HG03520 (cell line): ENCODE data around the gene HAVCR1.
"Not testable (repeated sequence)": the region's sequence is repeated elsewhere in the genome, so short reads cannot be mapped to it uniquely, and the experiment has no call there.

Experiments
- ATAC-seq: cut with Tn5 transposase; IDR thresholded peaks from one replicate; pipeline ENCODE4 v1.9.1; 2021; ENCODE audit warnings: mild to moderate bottlenecking, moderate library complexity; ENCODE audit not compliant: unreplicated experiment

Gene HAVCR1

GRCh38 chr5:157050050-157050449 lies 8.9 kb downstream of the HAVCR1 start:
- no peak for ATAC-seq

GRCh38 chr5:157049605-157050004 lies 9.3 kb downstream of the HAVCR1 start:
- ATAC-seq = no peak

DNA sequence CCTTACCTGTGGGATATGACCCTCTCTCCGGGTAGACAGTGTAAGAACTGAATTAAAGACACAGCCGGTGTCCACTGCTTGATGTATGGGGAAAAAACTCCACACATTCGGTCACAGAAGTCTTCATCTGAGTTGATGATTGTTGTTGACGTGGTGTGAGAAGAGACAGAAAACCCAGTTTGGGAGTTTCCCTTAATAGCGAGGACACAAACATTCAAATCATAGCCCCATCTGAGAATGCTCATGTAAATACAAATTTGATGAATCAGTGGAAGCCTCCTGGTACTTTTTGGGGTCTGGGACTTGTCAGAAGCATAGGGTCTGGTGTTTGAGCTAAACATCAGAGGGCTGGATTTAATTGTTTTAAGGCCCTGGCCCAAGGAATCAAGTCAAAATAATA lies 11.0 kb downstream of the HAVCR1 start:
- ATAC-seq = no peak

GRCh38 chr5:157047016-157047415 lies 11.9 kb downstream of the HAVCR1 start:
- not testable (repeated sequence) for ATAC-seq

DNA sequence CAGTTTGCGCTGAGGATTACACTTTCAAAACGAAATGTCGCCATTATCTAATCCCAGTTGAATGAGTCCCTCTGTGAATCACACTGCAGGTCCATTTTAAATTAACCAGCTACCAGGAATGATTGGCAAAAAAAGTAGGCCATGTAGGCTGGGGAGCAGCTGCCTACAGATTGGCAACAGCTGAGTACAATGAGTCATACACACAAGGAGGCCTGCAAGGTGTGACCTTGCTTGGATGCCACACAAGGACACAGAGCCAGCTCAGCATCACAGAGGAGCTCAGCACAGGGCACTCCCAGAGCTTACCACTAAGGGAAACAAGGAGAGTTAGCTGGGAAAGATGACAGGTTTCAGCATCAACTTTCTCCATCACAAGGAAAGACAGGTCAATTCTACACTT lies 12.9 kb downstream of the HAVCR1 start:
- ATAC-seq = no peak

GRCh38 chr5:157045601-157046000 lies 13.3 kb downstream of the HAVCR1 start:
- ATAC-seq = no peak

GRCh38 chr5:157038568-157039187 lies 20.2 kb downstream of the HAVCR1 start:
- no peak for ATAC-seq

- not testable (repeated sequence) for ATAC-seq
Measured at GRCh38 chr5:157034106-157035072, 24.5 kb downstream of the HAVCR1 start.

- no peak for ATAC-seq
Measured at GRCh38 chr5:157033071-157033583, 25.8 kb downstream of the HAVCR1 start.

GRCh38 chr5:157030692-157031091 lies 28.2 kb downstream of the HAVCR1 start:
- ATAC-seq = no peak

- ATAC-seq = no peak
Measured at GRCh38 chr5:157029457-157029856, 29.5 kb downstream of the HAVCR1 start.

- ATAC-seq = peak; percentile 97
Measured at GRCh38 chr5:157027663-157028062, 31.3 kb downstream of the HAVCR1 start.

DNA sequence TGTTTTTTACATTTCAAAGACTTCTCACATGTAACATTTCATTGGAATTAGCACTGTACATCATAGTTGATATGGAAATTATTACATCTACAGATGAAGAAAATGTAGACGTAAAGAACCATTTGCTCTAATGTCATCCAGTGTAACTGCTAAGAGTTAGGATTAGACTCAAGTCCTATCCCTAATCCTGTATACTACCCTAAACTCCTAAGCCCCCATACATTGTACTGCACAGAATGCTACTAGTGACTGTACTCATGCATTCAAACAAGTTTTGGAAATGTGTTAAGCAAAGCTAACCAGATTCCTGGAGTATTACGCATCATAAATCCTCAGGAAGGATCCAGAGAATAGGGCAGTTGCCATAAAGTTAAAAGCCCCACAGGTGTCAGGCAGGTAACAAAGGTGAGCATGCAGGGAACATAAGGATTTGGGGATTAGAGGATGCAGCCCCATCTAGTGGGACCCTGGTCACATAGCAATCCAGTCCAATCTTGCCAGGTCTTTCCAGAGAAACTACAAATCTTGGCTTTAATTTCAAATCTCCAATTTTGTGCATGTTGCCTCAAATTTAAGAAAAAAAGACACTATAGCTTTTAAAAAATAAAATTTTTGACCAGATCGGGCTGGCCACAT lies 32.0 kb downstream of the HAVCR1 start:
- no peak for ATAC-seq

DNA sequence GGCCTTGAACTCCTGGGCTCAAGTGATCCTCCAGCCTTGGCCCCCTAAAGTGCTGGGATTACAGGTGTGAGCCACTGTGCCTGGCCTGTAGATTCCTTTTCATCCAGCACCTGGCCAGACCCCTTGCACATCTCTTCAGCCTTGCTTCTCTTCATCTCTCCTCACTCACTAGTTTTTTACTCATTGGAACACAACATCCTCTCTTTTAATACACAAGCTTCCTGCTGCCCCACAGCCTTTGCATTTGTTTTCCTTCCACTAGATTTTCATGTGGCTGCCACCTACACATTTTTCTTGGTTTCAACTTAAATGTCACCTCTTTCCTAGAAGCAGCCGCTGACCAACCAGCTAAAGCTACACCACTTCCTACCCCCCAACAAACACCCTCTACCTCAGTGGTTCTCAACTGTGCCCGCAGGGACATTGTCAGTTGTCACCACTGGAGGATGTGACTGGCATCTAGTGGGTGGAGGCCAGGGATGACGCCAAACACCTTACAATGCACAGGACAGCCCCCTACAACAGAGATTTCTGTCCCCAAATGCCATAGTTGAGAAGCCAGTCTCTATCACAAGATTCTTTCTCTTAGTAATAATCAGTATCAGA lies 33.7 kb downstream of the HAVCR1 start:
- ATAC-seq = no peak

- no peak for ATAC-seq
Measured at GRCh38 chr5:157024208-157024959, 34.5 kb downstream of the HAVCR1 start.

DNA sequence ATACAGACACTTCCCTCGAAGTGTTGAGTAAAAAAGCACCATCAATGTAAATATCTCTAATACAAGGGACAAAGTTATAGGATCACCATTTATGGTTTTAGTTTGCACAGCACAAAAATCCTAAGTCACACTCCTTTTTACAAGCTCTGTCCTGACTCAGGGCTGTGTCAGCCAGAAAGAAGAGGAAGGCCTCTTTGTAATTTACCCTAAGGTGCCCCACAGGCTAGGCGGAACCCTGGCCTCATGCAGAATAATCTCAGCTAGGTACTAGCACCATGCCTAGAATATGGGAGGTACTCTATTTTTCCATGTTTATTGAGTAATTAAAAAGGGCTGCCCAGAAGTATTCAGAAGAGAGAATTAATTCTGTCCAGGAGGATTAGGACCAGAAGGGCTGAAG lies 36.9 kb downstream of the HAVCR1 start:
- no peak for ATAC-seq

DNA sequence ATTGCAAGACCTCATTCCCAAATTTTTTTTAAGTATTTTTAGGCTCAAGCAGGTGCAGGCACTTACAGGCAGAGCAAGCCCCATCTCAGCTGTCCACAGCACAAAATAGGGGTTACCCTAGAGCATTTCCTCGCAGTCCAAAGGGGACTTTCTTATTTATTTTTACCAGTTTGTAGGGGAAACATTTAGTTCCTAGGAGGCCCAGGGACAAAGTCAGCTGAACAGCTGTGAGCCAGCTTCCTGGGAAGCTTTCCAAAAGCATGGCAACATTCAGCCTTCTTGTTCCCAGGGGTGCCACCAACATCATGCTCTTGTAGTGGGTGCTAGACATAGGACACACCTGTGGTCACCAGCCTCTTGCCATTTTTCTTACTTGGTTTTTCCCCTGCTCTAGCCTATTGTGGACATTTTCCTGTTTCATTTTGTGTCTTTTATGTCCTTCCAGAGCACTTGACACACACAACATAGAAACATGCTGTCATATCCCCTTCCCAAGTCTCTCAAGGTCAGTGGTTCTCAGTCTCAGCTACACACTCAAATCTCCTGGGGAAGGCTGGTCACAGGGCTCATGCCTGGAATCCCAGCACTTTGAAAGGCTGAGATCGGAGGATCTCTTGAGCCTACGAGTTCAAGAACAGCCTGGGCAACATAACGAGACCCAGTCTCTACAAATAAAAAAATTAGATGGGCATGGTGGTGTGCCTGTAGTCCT lies 38.2 kb downstream of the HAVCR1 start:
- no peak for ATAC-seq

DNA sequence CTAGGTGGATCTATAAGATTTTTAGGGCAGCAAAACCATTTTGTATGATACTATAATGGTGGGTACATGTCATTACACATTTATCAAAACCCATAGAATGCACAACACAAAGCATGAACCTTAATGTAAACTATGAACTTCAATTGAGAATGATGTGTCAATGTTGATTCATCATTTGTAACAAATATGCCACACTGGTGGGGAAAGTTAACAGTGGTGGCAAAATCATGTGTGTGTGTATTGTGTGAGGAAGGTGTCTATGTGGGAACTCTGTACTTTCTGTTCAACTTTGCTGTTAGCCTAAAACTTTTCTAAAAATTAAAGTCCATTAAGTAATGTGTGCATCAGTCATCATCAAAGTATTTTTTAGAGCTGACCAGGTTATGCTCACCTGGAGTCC lies 38.9 kb downstream of the HAVCR1 start:
- no peak for ATAC-seq

DNA sequence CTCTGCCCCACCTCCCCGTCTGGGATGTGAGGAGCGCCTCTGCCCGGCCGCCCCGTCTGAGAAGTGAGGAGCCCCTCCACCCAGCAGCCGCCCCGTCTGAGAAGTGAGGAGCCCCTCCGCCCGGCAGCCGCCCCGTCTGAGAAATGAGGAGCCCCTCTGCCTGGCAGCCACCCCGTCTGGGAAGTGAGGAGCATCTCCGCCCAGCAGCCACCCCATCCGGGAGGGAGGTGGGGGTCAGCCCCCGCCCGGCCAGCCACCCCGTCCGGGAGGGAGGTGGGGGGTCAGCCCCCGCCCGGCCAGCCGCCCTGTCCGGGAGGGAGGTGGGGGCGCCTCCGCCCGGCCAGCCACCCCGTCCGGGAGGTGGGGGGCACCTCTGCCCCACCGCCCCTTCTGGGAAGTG lies 44.8 kb downstream of the HAVCR1 start:
- not testable (repeated sequence) for ATAC-seq

GRCh38 chr5:157006262-157006661 lies 52.7 kb downstream of the HAVCR1 start:
- no peak for ATAC-seq
